PC-3 (cell line): Measurements from ENCODE around the gene CRYGC.

Experiments used
- EZH2 ChIP-seq: fragments of 300-600 bp; sonication (generic); IDR thresholded peaks from one replicate; pipeline ENCODE4 v1.6.1; 2017; ENCODE audit warnings: antibody characterized with exemption, mild to moderate bottlenecking, low read length; ENCODE audit not compliant: unreplicated experiment
- EZH2phosphoT487 ChIP-seq: fragments of 300-600 bp; sonication (generic); IDR thresholded peaks from 2 replicates; pipeline ENCODE4 v1.6.1; 2018; ENCODE audit warnings: mild to moderate bottlenecking, antibody characterized with exemption, low read length, borderline replicate concordance
- TF ChIP-seq, protein P1 (sequence below): fragments of 300-600 bp; sonication (generic); conservative IDR thresholded peaks from 2 replicates; pipeline ENCODE4 v1.5.1; 2017; ENCODE audit warnings: antibody characterized with exemption, low read depth, mild to moderate bottlenecking, low read length

DNA sequence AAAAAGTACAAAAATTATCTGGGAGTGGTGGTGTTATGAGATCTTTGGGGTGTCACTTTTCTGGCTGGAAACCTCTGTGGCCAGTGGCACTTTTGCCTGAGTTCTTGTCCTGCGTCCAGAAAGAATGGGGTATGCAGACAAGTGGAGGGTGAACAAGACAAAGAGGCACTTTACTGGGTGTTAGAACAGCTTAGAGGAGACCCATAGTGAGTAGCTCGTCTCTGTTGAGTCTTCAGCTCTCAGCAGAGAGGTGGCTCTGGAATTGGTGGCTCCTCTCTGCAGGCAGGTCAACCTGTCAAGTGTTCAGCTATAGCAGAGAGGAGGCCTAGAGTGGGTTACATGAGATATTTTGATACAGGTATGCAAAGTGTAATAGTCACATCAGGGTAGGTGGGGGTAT is 31.4 kb downstream of the CRYGC start:
- TF ChIP-seq, protein P1, sequence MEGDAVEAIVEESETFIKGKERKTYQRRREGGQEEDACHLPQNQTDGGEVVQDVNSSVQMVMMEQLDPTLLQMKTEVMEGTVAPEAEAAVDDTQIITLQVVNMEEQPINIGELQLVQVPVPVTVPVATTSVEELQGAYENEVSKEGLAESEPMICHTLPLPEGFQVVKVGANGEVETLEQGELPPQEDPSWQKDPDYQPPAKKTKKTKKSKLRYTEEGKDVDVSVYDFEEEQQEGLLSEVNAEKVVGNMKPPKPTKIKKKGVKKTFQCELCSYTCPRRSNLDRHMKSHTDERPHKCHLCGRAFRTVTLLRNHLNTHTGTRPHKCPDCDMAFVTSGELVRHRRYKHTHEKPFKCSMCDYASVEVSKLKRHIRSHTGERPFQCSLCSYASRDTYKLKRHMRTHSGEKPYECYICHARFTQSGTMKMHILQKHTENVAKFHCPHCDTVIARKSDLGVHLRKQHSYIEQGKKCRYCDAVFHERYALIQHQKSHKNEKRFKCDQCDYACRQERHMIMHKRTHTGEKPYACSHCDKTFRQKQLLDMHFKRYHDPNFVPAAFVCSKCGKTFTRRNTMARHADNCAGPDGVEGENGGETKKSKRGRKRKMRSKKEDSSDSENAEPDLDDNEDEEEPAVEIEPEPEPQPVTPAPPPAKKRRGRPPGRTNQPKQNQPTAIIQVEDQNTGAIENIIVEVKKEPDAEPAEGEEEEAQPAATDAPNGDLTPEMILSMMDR = no peak
- TF ChIP-seq EZH2 (no peak), EZH2phosphoT487 (no peak)
